Upper lobe of left lung (tissue), 6 donors: ENCODE results near the gene CYP24A1. TPM values are rescaled to one million over a fixed set of nuclear protein-coding genes. Genes with fewer than 3 reads are reported as not detected.

Source experiments
- ATAC-seq, 2 donors: fragments of 200-7000 bp; cut with Tn5 transposase; one replicate each; pipeline ENCODE4 v1.9.1; 2022; ENCODE audit warnings: mild to moderate bottlenecking in 2 of 2, moderate library complexity in 2 of 2; ENCODE audit not compliant: low FRiP score in 2 of 2
- DNase-seq, 2 donors: peaks; one replicate each; pipeline ENCODE4 v3.0.0-alpha.2; 2019 to 2020
- H3K27ac ChIP-seq, 4 donors: fragments of 200-600 bp; sonication (generic); one replicate each; pipeline ENCODE4 v1.5.1; 2016 to 2019
- H3K27me3 ChIP-seq, 4 donors: fragments of 200-600 bp; sonication (generic); one replicate each; pipeline ENCODE4 v1.5.1; 2017 to 2019
- H3K36me3 ChIP-seq, 4 donors: fragments of 200-600 bp; sonication (generic); one replicate each; pipeline ENCODE4 v1.5.1; 2016 to 2019
- H3K4me1 ChIP-seq, 4 donors: fragments of 200-600 bp; sonication (generic); one replicate each; pipeline ENCODE4 v1.5.1; 2018 to 2019
- H3K4me3 ChIP-seq, 4 donors: fragments of 200-600 bp; sonication (generic); one replicate each; pipeline ENCODE4 v1.5.1; 2017 to 2019; ENCODE audit warnings: mild to moderate bottlenecking in 2 of 4, moderate library complexity in 1 of 4
- H3K9me3 ChIP-seq, 4 donors: fragments of 200-600 bp; sonication (generic); one replicate each; pipeline ENCODE4 v1.5.1; 2018 to 2019
- EP300 ChIP-seq, 4 donors: sonication (generic); formaldehyde crosslinking; IDR thresholded peaks; one replicate each; pipeline ENCODE4 v1.5.1; 2017; ENCODE audit warnings: antibody characterized with exemption in 4 of 4, control low read depth in 2 of 4
- POLR2A ChIP-seq, 4 donors: fragments of 450-650 bp; IDR thresholded peaks; one replicate each; pipeline ENCODE4 v1.5.1; 2016 to 2017; ENCODE audit warnings: antibody characterized with exemption in 4 of 4, mild to moderate bottlenecking in 2 of 4
- POLR2AphosphoS5 ChIP-seq, 2 donors: sonication (generic); formaldehyde crosslinking; IDR thresholded peaks; one replicate each; pipeline ENCODE4 v1.5.1; 2017; ENCODE audit warnings: antibody characterized with exemption in 2 of 2
- WGBS, 2 donors: methylation state at CpG; one replicate each; pipeline ENCODE4 v1.1.5; 2017 to 2018; 5-methylcytosine and 5-hydroxymethylcytosine counted together
- total RNA-seq, 6 donors: library from RNA; depleted of rRNA in 4 of 6; stranded (reverse); fragments of >200 nt in 4 of 6; gene quantifications; one replicate each; pipeline versions ENCODE4 v1.1.0 to v1.2.1, GENCODE V29; 2016 to 2021
- TF ChIP-seq, protein P1 (sequence below), 6 experiments: fragments of 450-650 bp in 4 of 6; fragments of 200-600 bp in 2 of 6; sonication (generic) in 2 of 6; IDR thresholded peaks; one replicate each; pipeline ENCODE4 v1.5.1; 2016 to 2019; ENCODE audit warnings: antibody characterized with exemption in 6 of 6
- donor health status: DM: no; HTN: no; CAD: no; lungs with moderate emphysema.
- donor health status: DM: no; HTN: yes; CAD: no; lungs with severe emphysema.

The CYP24A1 gene
- total RNA-seq, 6 donors from 2014 or later: 0.13 to 31.0 (median 0.61) TPM; not detected in 1

DNA sequence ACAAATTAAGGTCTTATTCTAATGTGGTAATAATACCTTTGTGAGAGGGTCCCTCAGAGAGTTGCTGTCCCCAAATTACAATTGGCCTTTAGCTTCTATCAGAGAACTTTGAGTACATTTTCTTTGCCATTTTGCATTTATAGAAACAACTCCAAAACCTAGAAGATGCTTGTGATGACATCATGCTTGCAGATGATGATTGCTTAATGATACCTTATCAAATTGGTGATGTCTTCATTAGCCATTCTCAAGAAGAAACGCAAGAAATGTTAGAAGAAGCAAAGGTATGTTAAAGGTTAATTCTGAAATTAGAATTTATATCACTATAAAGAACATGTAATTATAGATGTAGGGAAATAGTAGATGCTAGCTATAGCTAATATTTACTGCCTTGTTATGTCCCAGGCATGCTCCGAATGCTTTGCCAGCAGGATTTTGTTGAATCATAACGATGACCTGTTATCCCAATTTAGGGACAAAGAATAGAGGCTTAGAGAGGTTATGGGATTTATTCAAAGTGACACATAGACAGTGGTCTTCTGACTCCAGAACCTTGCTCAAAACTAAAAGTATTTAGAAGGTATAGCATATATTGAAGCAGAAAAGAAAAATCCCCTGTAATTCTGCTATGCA lies 41.5 kb upstream of the CYP24A1 start:
- ATAC-seq: no peak
- Histone ChIP-seq H3K27ac (no peak overlapping the region), H3K4me3 (no peak overlapping the region), H3K27me3 (no peaks in the 10 kb centered on the region), H3K9me3 (no peaks in the 10 kb centered on the region), H3K36me3 (peaks cover 0 to 35% (median 2%) of the 10 kb centered on the region in 4 donors), H3K4me1 (peaks cover 0 to 3% (median 0%) of the 10 kb centered on the region in 4 donors)
- TF ChIP-seq EP300 (IDR thresholded peaks at IDR 0.05) (no peak), POLR2A (IDR thresholded peaks at IDR 0.05) (no peak), POLR2AphosphoS5 (IDR thresholded peaks at IDR 0.05) (no peak)
- TF ChIP-seq, protein P1, sequence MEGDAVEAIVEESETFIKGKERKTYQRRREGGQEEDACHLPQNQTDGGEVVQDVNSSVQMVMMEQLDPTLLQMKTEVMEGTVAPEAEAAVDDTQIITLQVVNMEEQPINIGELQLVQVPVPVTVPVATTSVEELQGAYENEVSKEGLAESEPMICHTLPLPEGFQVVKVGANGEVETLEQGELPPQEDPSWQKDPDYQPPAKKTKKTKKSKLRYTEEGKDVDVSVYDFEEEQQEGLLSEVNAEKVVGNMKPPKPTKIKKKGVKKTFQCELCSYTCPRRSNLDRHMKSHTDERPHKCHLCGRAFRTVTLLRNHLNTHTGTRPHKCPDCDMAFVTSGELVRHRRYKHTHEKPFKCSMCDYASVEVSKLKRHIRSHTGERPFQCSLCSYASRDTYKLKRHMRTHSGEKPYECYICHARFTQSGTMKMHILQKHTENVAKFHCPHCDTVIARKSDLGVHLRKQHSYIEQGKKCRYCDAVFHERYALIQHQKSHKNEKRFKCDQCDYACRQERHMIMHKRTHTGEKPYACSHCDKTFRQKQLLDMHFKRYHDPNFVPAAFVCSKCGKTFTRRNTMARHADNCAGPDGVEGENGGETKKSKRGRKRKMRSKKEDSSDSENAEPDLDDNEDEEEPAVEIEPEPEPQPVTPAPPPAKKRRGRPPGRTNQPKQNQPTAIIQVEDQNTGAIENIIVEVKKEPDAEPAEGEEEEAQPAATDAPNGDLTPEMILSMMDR (IDR thresholded peaks at IDR 0.05): no peak
- WGBS, 2 donors: 94 to 98% methylated on average over 3 of the region's 3 CpGs
- DNase-seq: no peak

DNA sequence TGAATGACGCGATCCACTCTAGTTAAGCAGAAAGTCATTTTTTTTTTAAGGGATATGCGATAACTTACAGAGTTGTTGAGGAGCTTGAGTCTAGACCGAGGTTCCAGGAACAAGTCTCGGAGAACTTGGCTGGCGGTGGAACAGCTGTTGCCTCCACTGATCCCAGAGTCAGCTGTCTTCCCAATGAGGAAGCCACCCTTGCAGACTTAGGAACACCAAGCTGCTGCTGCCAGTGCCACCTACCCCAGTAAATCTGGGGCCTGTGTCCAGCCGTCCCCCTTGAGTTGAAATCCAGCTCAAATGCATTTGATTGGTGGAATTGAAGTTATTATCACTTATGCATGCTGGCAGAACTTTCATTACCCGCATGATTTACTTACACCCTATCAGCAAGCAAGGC lies 40.8 kb upstream of the CYP24A1 start:
- 93% methylated on average over 8 of the region's 8 CpGs for WGBS, 2 donors
- no peak for DNase-seq
- no peaks in the 10 kb centered on the region for H3K27me3 ChIP-seq
- no peak overlapping the region for H3K4me3 ChIP-seq
- H3K36me3 ChIP-seq: peaks cover 0 to 30% (median 2%) of the 10 kb centered on the region in 4 donors
- no peaks in the 10 kb centered on the region for H3K9me3 ChIP-seq
- ATAC-seq: no peak
- no peak overlapping the region for H3K27ac ChIP-seq
- H3K4me1 ChIP-seq: peaks cover 0 to 8% (median 4%) of the 10 kb centered on the region in 4 donors
- TF ChIP-seq EP300 (IDR thresholded peaks at IDR 0.05): no peak
- no peak for TF ChIP-seq POLR2AphosphoS5 (IDR thresholded peaks at IDR 0.05)
- TF ChIP-seq, protein P1 (IDR thresholded peaks at IDR 0.05): no peak
- no peak for TF ChIP-seq POLR2A (IDR thresholded peaks at IDR 0.05)

DNA sequence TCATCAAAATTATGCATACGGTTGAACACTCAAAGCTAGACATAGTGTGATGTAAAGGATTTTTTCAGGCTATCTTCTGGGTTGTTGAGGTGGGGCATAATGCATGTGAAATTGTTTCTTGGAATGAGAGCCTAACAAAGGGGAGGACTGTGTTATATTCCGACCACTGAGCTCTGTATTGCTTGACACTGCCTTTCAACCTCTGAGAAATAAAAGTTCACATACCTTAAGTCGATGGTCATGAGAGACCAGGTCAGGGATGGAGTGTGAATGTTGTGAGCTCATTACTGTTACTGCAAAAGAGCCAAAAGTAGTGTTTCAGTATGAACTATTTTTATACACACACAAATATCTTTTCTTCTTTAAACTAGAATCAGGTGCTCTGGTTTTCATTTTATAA lies 39.1 kb upstream of the CYP24A1 start:
- Histone ChIP-seq H3K4me3 (no peak overlapping the region), H3K4me1 (peaks cover 12 to 18% (median 15%) of the 10 kb centered on the region in 4 donors), H3K36me3 (peaks cover 0 to 26% (median 2%) of the 10 kb centered on the region in 4 donors), H3K27me3 (no peaks in the 10 kb centered on the region), H3K9me3 (no peaks in the 10 kb centered on the region), H3K27ac (no peak overlapping the region)
- TF ChIP-seq, protein P1 (IDR thresholded peaks at IDR 0.05): no peak
- TF ChIP-seq POLR2AphosphoS5 (IDR thresholded peaks at IDR 0.05) (no peak), POLR2A (IDR thresholded peaks at IDR 0.05) (no peak), EP300 (IDR thresholded peaks at IDR 0.05) (no peak)
- DNase-seq (no peak), ATAC-seq (no peak)
- whole genome bisulfite sequencing, 2 donors: 92% methylated on average over 3 of the region's 3 CpGs

DNA sequence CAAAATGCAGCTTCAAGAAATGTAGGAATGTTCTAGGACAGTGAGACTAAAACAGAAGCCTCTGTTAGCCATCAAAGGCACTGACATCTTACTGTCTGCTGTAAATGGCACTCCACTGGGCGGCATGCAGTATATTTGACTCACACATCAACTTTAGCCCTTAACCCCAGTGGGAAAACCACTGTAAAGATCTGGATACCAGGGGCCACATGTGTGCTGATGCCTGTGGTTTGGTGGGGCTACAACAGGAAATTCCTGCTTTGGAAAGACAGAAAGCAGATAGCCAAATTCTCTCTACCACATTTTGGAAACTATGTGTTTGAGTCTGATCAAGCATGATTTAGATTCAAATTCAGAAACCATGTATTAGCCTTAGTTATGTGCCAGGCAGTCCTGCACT lies 38.4 kb upstream of the CYP24A1 start:
- ATAC-seq (no peak), DNase-seq (no peak)
- H3K27ac ChIP-seq: no peak overlapping the region
- WGBS, 2 donors: 94 to 100% methylated on average over 1 of the region's 1 CpG
- H3K27me3 ChIP-seq: no peaks in the 10 kb centered on the region
- no peaks in the 10 kb centered on the region for H3K9me3 ChIP-seq
- TF ChIP-seq EP300 (IDR thresholded peaks at IDR 0.05): no peak
- TF ChIP-seq POLR2A (IDR thresholded peaks at IDR 0.05): no peak
- TF ChIP-seq, protein P1 (IDR thresholded peaks at IDR 0.05): no peak
- TF ChIP-seq POLR2AphosphoS5 (IDR thresholded peaks at IDR 0.05): no peak
- H3K36me3 ChIP-seq: peaks cover 0 to 19% (median 2%) of the 10 kb centered on the region in 4 donors
- peaks cover 12 to 18% (median 18%) of the 10 kb centered on the region in 4 donors for H3K4me1 ChIP-seq
- no peak overlapping the region for H3K4me3 ChIP-seq
